ENCODE results near the gene PCDHGC5.

DNA sequence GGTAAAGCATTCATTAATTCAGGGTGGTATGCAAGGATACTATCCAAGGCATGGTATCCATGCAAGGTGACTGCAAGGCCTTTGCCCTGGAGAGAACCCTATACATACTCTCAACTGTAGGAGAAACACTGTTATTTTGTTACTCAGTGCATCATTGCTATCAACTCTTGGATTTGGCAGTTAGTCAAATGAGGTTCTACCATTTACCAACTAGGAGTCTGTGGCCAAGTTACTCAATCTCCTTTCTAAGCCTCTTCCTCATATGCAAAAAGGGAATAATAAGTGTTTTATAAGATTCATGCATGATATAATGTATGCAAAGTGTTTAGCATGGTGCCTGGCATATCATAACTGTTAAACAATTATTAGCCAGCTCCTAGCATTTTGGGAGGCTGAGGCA lies 9.1 kb upstream of the PCDHGC5 start:
- no peak for TF ChIP-seq YY1 (IDR thresholded peaks at IDR 0.05; ENCODE audit: insufficient read depth, insufficient read length)
- no peak for TF ChIP-seq ZNF274 (IDR thresholded peaks at IDR 0.05; ENCODE audit: low read depth, low read length)
- TF ChIP-seq SUZ12 (IDR thresholded peaks at IDR 0.05; ENCODE audit: extremely low read depth, insufficient read depth, insufficient read length) = no peak

Measured in NT2/D1 (cell line).